Endodermal cell (in vitro differentiated cells): ENCODE results near the gene PAEP. TPM values are rescaled to one million over a fixed set of nuclear protein-coding genes. Genes with fewer than 3 reads are reported as not detected.

Experiments used
- DNase-seq: peaks from one replicate; pipeline ENCODE4 v3.0.0-alpha.2; 2017
- H3K27ac ChIP-seq: 2 replicates; pipeline ENCODE4 v1.5.1; 2013; ENCODE audit warnings: mild to moderate bottlenecking, low read depth, low read length, moderate library complexity
- H3K27me3 ChIP-seq: 2 replicates; pipeline ENCODE4 v1.6.1; 2013; ENCODE audit warnings: mild to moderate bottlenecking, low read length, moderate library complexity; ENCODE audit not compliant: insufficient read depth, control insufficient read depth, poor library complexity, severe bottlenecking
- H3K36me3 ChIP-seq: 2 replicates; pipeline ENCODE4 v1.7.0; 2013; ENCODE audit warnings: mild to moderate bottlenecking, low read length, moderate library complexity; ENCODE audit not compliant: control insufficient read depth, insufficient read depth
- H3K4me1 ChIP-seq: one replicate; pipeline ENCODE4 v1.7.0; 2013; ENCODE audit warnings: low read length; ENCODE audit not compliant: control insufficient read depth, insufficient read depth
- H3K4me3 ChIP-seq: 2 replicates; pipeline ENCODE4 v1.5.1; 2013; ENCODE audit warnings: mild to moderate bottlenecking, low read length, moderate library complexity
- H3K9ac ChIP-seq: 2 replicates; pipeline ENCODE4 v1.6.1; 2013; ENCODE audit warnings: mild to moderate bottlenecking, low read length, moderate library complexity; ENCODE audit not compliant: poor library complexity, severe bottlenecking; ENCODE audit errors: extremely low read depth
- H3K9me3 ChIP-seq: 2 replicates; pipeline ENCODE4 v1.6.1; 2013; ENCODE audit warnings: mild to moderate bottlenecking, low read length, moderate library complexity; ENCODE audit not compliant: control insufficient read depth
- H3K27ac Mint-ChIP-seq: 2 replicates; pipeline ENCODE4 v1.8.0; 2020; ENCODE audit warnings: mixed read lengths
- H3K27me3 Mint-ChIP-seq: 2 replicates; pipeline ENCODE4 v1.8.0; 2021; ENCODE audit warnings: mild to moderate bottlenecking, mixed read lengths; ENCODE audit not compliant: insufficient read depth
- H3K36me3 Mint-ChIP-seq: 2 replicates; pipeline ENCODE4 v1.8.0; 2020; ENCODE audit warnings: low read depth, mixed read lengths
- H3K4me1 Mint-ChIP-seq: 2 replicates; pipeline ENCODE4 v1.8.0; 2020; ENCODE audit warnings: mixed read lengths
- H3K4me3 Mint-ChIP-seq: 2 replicates; pipeline ENCODE4 v1.8.0; 2020; ENCODE audit warnings: mild to moderate bottlenecking, moderate library complexity, mixed read lengths
- H3K9me3 Mint-ChIP-seq: 2 replicates; pipeline ENCODE4 v1.8.0; 2020; ENCODE audit warnings: mild to moderate bottlenecking, mixed read lengths
- CTCF ChIP-seq: fragments of 200-600 bp; sonication (generic); conservative IDR thresholded peaks from 2 replicates; pipeline ENCODE4 v1.5.0; 2021; ENCODE audit warnings: antibody characterized with exemption, mild to moderate bottlenecking
- WGBS, 2 experiments: methylation state at CpG; one replicate each; pipeline versions ENCODE4 v1.1.5 to v1.1.7; 2013; ENCODE audit warnings: missing lambda C conversion rate in 2 of 2, mixed read lengths in 1 of 2; ENCODE audit not compliant: insufficient coverage in 1 of 2, insufficient read length in 1 of 2; 5-methylcytosine and 5-hydroxymethylcytosine counted together
- total RNA-seq, 2 donors: library from RNA; stranded (reverse); fragmentation: NEBNext Ultra II Directional in 1 of 2; extraction: Animal tissue kit (Norgen Biotek cat#: 25700) in 1 of 2; gene quantifications; 2 replicates in 1 of 2; 3 replicates in 1 of 2; pipeline ENCODE4 v1.2.1, GENCODE V29; 2021

PAEP gene
- total RNA-seq, 2 donors from 2014 or later, result not detected

GRCh38 chr9:135612981-135613910, 51.7 kb downstream of the PAEP start:
- no peaks in the 10 kb centered on the region for H3K27me3 Mint-ChIP-seq
- no peaks in the 10 kb centered on the region for H3K4me1 Mint-ChIP-seq
- Histone ChIP-seq H3K27me3 (no peaks in the 10 kb centered on the region), H3K9me3 (no peaks in the 10 kb centered on the region), H3K4me1 (no peaks in the 10 kb centered on the region), H3K4me3 (no peak overlapping the region), H3K9ac (no peak overlapping the region), H3K27ac (no peak overlapping the region), H3K36me3 (no peaks in the 10 kb centered on the region)
- no peak for DNase-seq
- WGBS, 2 experiments, result 86 to 93% methylated on average over 14 to 24 of the region's 24 CpGs
- H3K9me3 Mint-ChIP-seq, result peaks cover 19% of the 10 kb centered on the region
- H3K4me3 Mint-ChIP-seq, result no peak overlapping the region
- TF ChIP-seq CTCF, result no peak
- H3K27ac Mint-ChIP-seq, result no peak overlapping the region
- no peaks in the 10 kb centered on the region for H3K36me3 Mint-ChIP-seq

GRCh38 chr9:135613946-135614805, 52.6 kb downstream of the PAEP start:
- no peak for TF ChIP-seq CTCF
- no peak for DNase-seq
- peaks cover 19% of the 10 kb centered on the region for H3K9me3 Mint-ChIP-seq
- Histone ChIP-seq H3K9ac (no peak overlapping the region), H3K4me1 (no peaks in the 10 kb centered on the region), H3K9me3 (no peaks in the 10 kb centered on the region), H3K27ac (no peak overlapping the region), H3K4me3 (no peak overlapping the region), H3K27me3 (no peaks in the 10 kb centered on the region), H3K36me3 (no peaks in the 10 kb centered on the region)
- no peak overlapping the region for H3K27ac Mint-ChIP-seq
- no peak overlapping the region for H3K4me3 Mint-ChIP-seq
- no peaks in the 10 kb centered on the region for H3K27me3 Mint-ChIP-seq
- no peaks in the 10 kb centered on the region for H3K36me3 Mint-ChIP-seq
- H3K4me1 Mint-ChIP-seq, result no peaks in the 10 kb centered on the region
- whole genome bisulfite sequencing, 2 experiments, result 91 to 93% methylated on average over 14 to 34 of the region's 34 CpGs

GRCh38 chr9:135614821-135615665, 53.5 kb downstream of the PAEP start:
- no peak for DNase-seq
- no peaks in the 10 kb centered on the region for H3K9me3 ChIP-seq
- no peak overlapping the region for H3K9ac ChIP-seq
- TF ChIP-seq CTCF, result no peak
- H3K27ac ChIP-seq, result no peak overlapping the region
- H3K4me1 ChIP-seq, result no peaks in the 10 kb centered on the region
- no peaks in the 10 kb centered on the region for H3K27me3 ChIP-seq
- H3K36me3 ChIP-seq, result no peaks in the 10 kb centered on the region
- WGBS, 2 experiments, result 91 to 98% methylated on average over 17 to 29 of the region's 29 CpGs
- H3K4me3 ChIP-seq, result no peak overlapping the region
- no peak overlapping the region for H3K27ac Mint-ChIP-seq
- peaks cover 15% of the 10 kb centered on the region for H3K9me3 Mint-ChIP-seq
- no peaks in the 10 kb centered on the region for H3K36me3 Mint-ChIP-seq
- H3K4me1 Mint-ChIP-seq, result no peaks in the 10 kb centered on the region
- no peak overlapping the region for H3K4me3 Mint-ChIP-seq
- H3K27me3 Mint-ChIP-seq, result no peaks in the 10 kb centered on the region
